Osteoblast (primary cell): Measurements from ENCODE around the gene FGD4. TPM values are rescaled to one million over a fixed set of nuclear protein-coding genes. Genes with fewer than 3 reads are reported as not detected.
A peak's percentile ranks its signal among the peaks of the same experiment; 100 is the strongest.

Experiments used
- DNase-seq: peaks from one replicate; pipeline ENCODE4 v3.0.0; 2011; ENCODE audit warnings: low spot score, mixed read lengths; ENCODE audit not compliant: insufficient read length; ENCODE audit errors: missing footprints
- H2AFZ ChIP-seq: 2 replicates; pipeline ENCODE4 v1.6.0; 2011; ENCODE audit warnings: mild to moderate bottlenecking, low read length
- H3K27ac ChIP-seq: 2 replicates; pipeline ENCODE4 v1.5.1; 2011; ENCODE audit warnings: mild to moderate bottlenecking, low read depth, low read length, moderate library complexity
- H3K27me3 ChIP-seq: 2 replicates; pipeline ENCODE4 v1.6.0; 2012; ENCODE audit warnings: mild to moderate bottlenecking, control low read depth, inconsistent platforms, low read length, moderate library complexity; ENCODE audit not compliant: insufficient read depth
- H3K36me3 ChIP-seq: 2 replicates; pipeline ENCODE4 v1.5.1; 2011; ENCODE audit warnings: mild to moderate bottlenecking, low read length, control low read depth, moderate library complexity; ENCODE audit not compliant: insufficient read depth
- H3K4me1 ChIP-seq: 2 replicates; pipeline ENCODE4 v1.5.1; 2011; ENCODE audit warnings: mild to moderate bottlenecking, low read length, control low read depth, moderate library complexity; ENCODE audit not compliant: insufficient read depth
- H3K4me2 ChIP-seq: 2 replicates; pipeline ENCODE4 v1.6.0; 2011; ENCODE audit warnings: mild to moderate bottlenecking, low read length; ENCODE audit not compliant: insufficient read depth
- H3K4me3 ChIP-seq: fragments of 200-600 bp; sonication (generic); 3 replicates; pipeline ENCODE4 v1.5.1; 2012; ENCODE audit warnings: mild to moderate bottlenecking, low read length, inconsistent platforms; ENCODE audit not compliant: insufficient read depth
- H3K79me2 ChIP-seq: 2 replicates; pipeline ENCODE4 v1.6.0; 2012; ENCODE audit warnings: mild to moderate bottlenecking, low read length, control low read depth, inconsistent platforms; ENCODE audit not compliant: insufficient read depth
- H3K9me3 ChIP-seq: 2 replicates; pipeline ENCODE4 v1.5.1; 2011; ENCODE audit warnings: low read depth, low read length, control low read depth
- H4K20me1 ChIP-seq: 2 replicates; pipeline ENCODE4 v1.6.0; 2012; ENCODE audit warnings: mild to moderate bottlenecking, low read length, control low read depth; ENCODE audit not compliant: insufficient read depth
- total RNA-seq: library from RNA; depleted of rRNA; stranded (reverse); fragments of >200 nt; gene quantifications from 2 replicates; pipeline ENCODE4 v1.2.3, GENCODE V29; 2012
- TF ChIP-seq, protein P1 (sequence below): IDR thresholded peaks from 2 replicates; pipeline ENCODE4 v1.5.1; 2011; ENCODE audit warnings: mild to moderate bottlenecking, low read depth, low read length, moderate library complexity; ENCODE audit errors: extremely low read depth

The FGD4 gene
- total RNA-seq, 1 donor: 11.9 TPM

DNA sequence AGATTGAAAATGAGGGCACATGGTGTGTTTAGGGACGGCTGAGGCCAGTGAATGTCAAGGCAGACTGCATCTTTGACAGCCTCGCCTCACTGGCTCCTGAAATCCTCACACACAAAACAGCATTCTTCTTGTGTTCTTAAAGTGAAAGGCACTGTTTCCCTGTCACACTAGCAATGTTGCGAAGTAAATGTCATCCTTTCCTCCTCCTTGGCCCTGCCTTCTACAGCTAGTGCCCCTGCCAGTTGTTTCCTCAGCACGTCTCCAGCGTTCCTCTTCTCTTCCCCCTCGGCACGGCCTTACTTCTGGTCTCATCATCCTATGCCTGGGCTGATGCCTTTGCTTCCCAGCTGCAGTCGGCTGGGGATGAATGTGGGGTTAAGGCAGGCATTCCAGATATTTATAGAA lies 150.3 kb downstream of the FGD4 start:
- Histone ChIP-seq H3K27me3 (no peaks in the 10 kb centered on the region), H3K9me3 (no peaks in the 10 kb centered on the region), H2AFZ (peak overlapping the region; percentile 45), H3K4me1 (peaks cover 14% of the 10 kb centered on the region), H3K4me3 (peak overlapping the region; percentile 16), H3K79me2 (peaks cover 2% of the 10 kb centered on the region), H4K20me1 (no peaks in the 10 kb centered on the region), H3K27ac (peak overlapping the region; percentile 4), H3K36me3 (no peaks in the 10 kb centered on the region), H3K4me2 (peak overlapping the region; percentile 62)
- peak; percentile 41 for DNase-seq
- TF ChIP-seq, protein P1, sequence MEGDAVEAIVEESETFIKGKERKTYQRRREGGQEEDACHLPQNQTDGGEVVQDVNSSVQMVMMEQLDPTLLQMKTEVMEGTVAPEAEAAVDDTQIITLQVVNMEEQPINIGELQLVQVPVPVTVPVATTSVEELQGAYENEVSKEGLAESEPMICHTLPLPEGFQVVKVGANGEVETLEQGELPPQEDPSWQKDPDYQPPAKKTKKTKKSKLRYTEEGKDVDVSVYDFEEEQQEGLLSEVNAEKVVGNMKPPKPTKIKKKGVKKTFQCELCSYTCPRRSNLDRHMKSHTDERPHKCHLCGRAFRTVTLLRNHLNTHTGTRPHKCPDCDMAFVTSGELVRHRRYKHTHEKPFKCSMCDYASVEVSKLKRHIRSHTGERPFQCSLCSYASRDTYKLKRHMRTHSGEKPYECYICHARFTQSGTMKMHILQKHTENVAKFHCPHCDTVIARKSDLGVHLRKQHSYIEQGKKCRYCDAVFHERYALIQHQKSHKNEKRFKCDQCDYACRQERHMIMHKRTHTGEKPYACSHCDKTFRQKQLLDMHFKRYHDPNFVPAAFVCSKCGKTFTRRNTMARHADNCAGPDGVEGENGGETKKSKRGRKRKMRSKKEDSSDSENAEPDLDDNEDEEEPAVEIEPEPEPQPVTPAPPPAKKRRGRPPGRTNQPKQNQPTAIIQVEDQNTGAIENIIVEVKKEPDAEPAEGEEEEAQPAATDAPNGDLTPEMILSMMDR: no peak

DNA sequence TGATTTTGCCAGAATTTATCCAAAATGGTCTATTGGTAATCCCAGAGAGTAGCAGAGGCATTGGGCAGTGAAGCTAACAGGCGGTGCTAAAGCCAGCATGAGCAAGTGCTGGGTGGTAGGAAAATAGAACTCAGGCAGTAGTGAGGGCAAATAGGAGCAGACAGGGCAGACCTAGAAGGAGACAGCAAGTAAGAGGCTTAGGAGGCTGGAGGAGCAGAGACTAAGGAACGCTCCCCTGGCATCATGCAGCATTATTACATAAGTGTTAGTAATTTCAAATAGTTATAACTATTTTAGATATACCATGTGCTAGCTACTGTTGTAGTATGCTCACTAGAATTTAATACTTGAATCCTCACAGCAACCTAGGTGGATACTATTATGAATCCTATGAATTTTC lies 151.7 kb downstream of the FGD4 start:
- Histone ChIP-seq H3K27ac (no peak overlapping the region), H3K79me2 (peaks cover 2% of the 10 kb centered on the region)

DNA sequence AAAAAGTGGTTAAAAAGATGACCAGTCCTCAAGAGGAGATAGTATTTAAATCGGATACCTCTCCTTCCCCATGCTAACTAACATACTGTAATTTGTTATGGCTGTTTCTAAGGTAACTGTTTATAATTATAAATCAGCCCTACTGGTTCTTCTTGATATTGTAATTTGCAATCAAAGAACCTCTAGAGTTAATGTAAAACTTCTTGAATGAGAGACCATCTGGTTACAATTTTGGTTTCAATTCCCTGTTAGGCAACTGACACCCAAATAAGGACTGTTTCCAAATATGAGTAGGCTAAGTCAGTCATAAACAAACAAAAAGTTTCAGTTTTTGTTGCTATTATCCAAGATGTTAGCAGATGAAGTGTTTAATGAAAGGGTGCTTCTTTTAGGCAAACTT lies 159.5 kb downstream of the FGD4 start:
- H2AFZ ChIP-seq: no peak overlapping the region
- H4K20me1 ChIP-seq: no peaks in the 10 kb centered on the region
- H3K4me2 ChIP-seq: peak overlapping the region; percentile 21
- DNase-seq: peak; percentile 83
- TF ChIP-seq, protein P1: no peak
- H3K27me3 ChIP-seq: no peaks in the 10 kb centered on the region
- no peaks in the 10 kb centered on the region for H3K36me3 ChIP-seq
- H3K4me3 ChIP-seq: no peak overlapping the region
- H3K27ac ChIP-seq: no peak overlapping the region
- H3K9me3 ChIP-seq: no peaks in the 10 kb centered on the region
- H3K4me1 ChIP-seq: no peaks in the 10 kb centered on the region
- H3K79me2 ChIP-seq: no peaks in the 10 kb centered on the region

More for the DNA sequence above, 151.7 kb downstream of the FGD4 start:
- H3K4me3 ChIP-seq: no peak overlapping the region
- no peaks in the 10 kb centered on the region for H3K27me3 ChIP-seq
- H3K4me2 ChIP-seq: no peak overlapping the region
- peaks cover 14% of the 10 kb centered on the region for H3K4me1 ChIP-seq
- H4K20me1 ChIP-seq: no peaks in the 10 kb centered on the region
- H3K36me3 ChIP-seq: no peaks in the 10 kb centered on the region
- no peak overlapping the region for H2AFZ ChIP-seq
- no peaks in the 10 kb centered on the region for H3K9me3 ChIP-seq
- TF ChIP-seq, protein P1: no peak
- no peak for DNase-seq

DNA sequence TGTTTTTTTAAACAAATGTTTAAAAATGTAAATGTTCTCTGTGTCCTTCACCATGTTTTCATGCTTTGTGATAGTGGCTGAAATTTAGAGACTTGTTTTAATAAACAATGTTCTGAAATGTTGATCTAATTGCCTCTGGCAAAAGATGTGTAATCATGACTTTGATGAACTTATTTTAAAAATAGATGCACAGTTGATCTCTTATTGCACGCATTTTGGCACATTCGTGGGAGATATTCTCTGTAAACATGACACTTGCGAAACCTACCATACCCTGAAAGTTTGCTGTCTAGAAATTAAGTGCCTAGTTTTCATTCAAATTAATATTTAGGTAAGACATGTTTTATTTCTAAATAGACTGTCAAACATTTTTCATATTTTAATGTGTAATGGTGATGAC lies 160.1 kb downstream of the FGD4 start:
- H3K36me3 ChIP-seq: no peaks in the 10 kb centered on the region
- no peak overlapping the region for H3K27ac ChIP-seq
- no peak overlapping the region for H3K4me3 ChIP-seq
- no peaks in the 10 kb centered on the region for H3K79me2 ChIP-seq
- no peaks in the 10 kb centered on the region for H3K9me3 ChIP-seq
- TF ChIP-seq, protein P1: no peak
- H3K4me2 ChIP-seq: peak overlapping the region; percentile 21
- no peaks in the 10 kb centered on the region for H3K27me3 ChIP-seq
- no peak for DNase-seq
- no peaks in the 10 kb centered on the region for H4K20me1 ChIP-seq
- no peaks in the 10 kb centered on the region for H3K4me1 ChIP-seq
- H2AFZ ChIP-seq: no peak overlapping the region
